ENCODE data around the gene CHP2.
A peak's percentile ranks its signal among the peaks of the same experiment; 100 is the strongest.

GRCh38 chr16:23801378-23801777 is 46.6 kb downstream of the CHP2 start:
- TF ChIP-seq POLR2A (IDR thresholded peaks at IDR 0.05) (no peak), CTCF (IDR thresholded peaks at IDR 0.05) (peak; percentile 47 to 73 (median 61))

All from esophagus squamous epithelium (tissue), 4 donors.